ENCODE measurements around the gene THOP1. TPM values are rescaled to one million over a fixed set of nuclear protein-coding genes. Genes with fewer than 3 reads are reported as not detected.
A peak's percentile ranks its signal among the peaks of the same experiment; 100 is the strongest.

THOP1 gene
- total and polyA plus RNA-seq, 10 of the 15 experiments (the other 5 are each of a cell fraction or from before 2014, with no cell fraction given): 1.9 to 270 (median 169) TPM

GRCh38 chr19:2782936-2783780, 2.1 kb upstream of the THOP1 start, which contains the start of gene SGTA (continued):
- TF ChIP-seq JUNB (IDR thresholded peaks at IDR 0.05) (no peak), EED (IDR thresholded peaks at IDR 0.05; ENCODE audit: low read depth) (no peak), ZBED1 (IDR thresholded peaks at IDR 0.05; ENCODE audit: borderline replicate concordance) (no peak), E2F4 (IDR thresholded peaks at IDR 0.05; ENCODE audit: low read depth, low read length) (peak; percentile 77), PBX3 (IDR thresholded peaks at IDR 0.05; ENCODE audit: insufficient replicate concordance, low read depth, low read length) (peak; percentile 34), MLLT1 (IDR thresholded peaks at IDR 0.05) (no peak), SP1 (IDR thresholded peaks at IDR 0.05; ENCODE audit: low read depth, low read length) (peak; percentile 71), BHLHE40 (IDR thresholded peaks at IDR 0.05; ENCODE audit: borderline replicate concordance in 1 of 2, low read depth in 2 of 2, low read length in 1 of 2) (peak; percentile 26 to 42; a peak in 1 of 4 replicates), ZNF274 (IDR thresholded peaks at IDR 0.05; ENCODE audit: insufficient read depth, insufficient read length) (no peak), SIX5 (IDR thresholded peaks at IDR 0.05; ENCODE audit: low read depth, low read length, severe bottlenecking) (peak; percentile 39), YBX1 (IDR thresholded peaks at IDR 0.05) (no peak), NFIC (IDR thresholded peaks at IDR 0.05; ENCODE audit: low read depth, low read length) (no peak), KAT2A (conservative IDR thresholded peaks at IDR 0.05; ENCODE audit: control insufficient read depth, low read depth, low read length) (no peak), TCF7 (IDR thresholded peaks at IDR 0.05; ENCODE audit: borderline replicate concordance) (no peak), CBX5 (IDR thresholded peaks at IDR 0.05; ENCODE audit: low read depth) (no peak), GATAD2B (conservative IDR thresholded peaks at IDR 0.05; ENCODE audit: low read depth) (peak; percentile 71), ZNF384 (IDR thresholded peaks at IDR 0.05; ENCODE audit: borderline replicate concordance, low read depth, low read length) (no peak), POU2F2 (IDR thresholded peaks at IDR 0.05; ENCODE audit: borderline replicate concordance, low read depth, low read length) (peak; percentile 54; the same call in 1 of the 3 replicates), SRF (IDR thresholded peaks at IDR 0.05; ENCODE audit: low read depth in 2 of 2, low read length in 2 of 2) (peak; percentile 12 to 13; a peak in 1 of 4 replicates), MYB (IDR thresholded peaks at IDR 0.05; ENCODE audit: borderline replicate concordance, low read depth, low read length) (no peak), ZNF24 (IDR thresholded peaks at IDR 0.05) (no peak), YY1 (IDR thresholded peaks at IDR 0.05; ENCODE audit: low read depth, low read length) (peak; percentile 95), PML (IDR thresholded peaks at IDR 0.05; ENCODE audit: low read length) (peak; percentile 49; the same call in 1 of the 2 replicates), MEF2A (IDR thresholded peaks at IDR 0.05; ENCODE audit: insufficient read depth, low read depth, low read length) (no peak), BACH1 (IDR thresholded peaks at IDR 0.05; ENCODE audit: borderline replicate concordance) (no peak), RB1 (IDR thresholded peaks at IDR 0.05; ENCODE audit: borderline replicate concordance) (0 out of 2 replicates have a peak, but pooled peaks have one; percentile 57), KDM1A (IDR thresholded peaks at IDR 0.05; ENCODE audit: borderline replicate concordance) (no peak), CREB1 (IDR thresholded peaks at IDR 0.05; ENCODE audit: low read depth) (peak; percentile 98), ZNF207 (IDR thresholded peaks at IDR 0.05; ENCODE audit: borderline replicate concordance) (no peak; the same call in 1 of the 2 replicates), FOXM1 (IDR thresholded peaks at IDR 0.05; ENCODE audit: low read depth, low read length) (no peak)

Measured in GM12878 (cell line).